Measurements from ENCODE around the gene ELOVL6. TPM values are rescaled to one million over a fixed set of nuclear protein-coding genes. Genes with fewer than 3 reads are reported as not detected.

ELOVL6 gene
- total and polyA plus RNA-seq, 2 experiments from 2014 or later, result 12.8 to 18.1 TPM

DNA sequence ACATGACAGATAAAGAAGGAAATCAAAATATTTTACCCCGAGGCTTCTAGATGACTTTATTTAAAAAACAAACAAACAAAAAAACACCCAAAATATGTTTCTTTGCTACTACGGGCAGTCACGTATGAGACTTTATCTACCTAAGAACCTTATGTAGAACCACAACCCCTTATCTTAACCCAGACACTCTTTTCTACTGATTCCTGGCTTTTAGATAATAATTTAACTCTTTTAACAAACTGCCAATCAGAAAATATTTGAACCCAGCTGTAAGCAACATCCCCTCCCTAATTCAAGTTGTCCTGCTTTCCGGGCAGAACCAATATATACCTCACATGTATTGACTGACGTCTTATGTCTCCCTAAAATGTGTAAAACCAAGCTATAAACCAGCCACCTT lies 15.4 kb downstream of the ELOVL6 start:
- no peaks in the 10 kb centered on the region for H3K4me1 ChIP-seq (ENCODE audit: insufficient read depth)
- TF ChIP-seq EZH2 (IDR thresholded peaks at IDR 0.05; ENCODE audit: borderline replicate concordance) (no peak), EZH2phosphoT487 (IDR thresholded peaks at IDR 0.05; ENCODE audit: low read depth, severe bottlenecking, unreplicated experiment) (no peak)
- TF ChIP-seq, protein P1, sequence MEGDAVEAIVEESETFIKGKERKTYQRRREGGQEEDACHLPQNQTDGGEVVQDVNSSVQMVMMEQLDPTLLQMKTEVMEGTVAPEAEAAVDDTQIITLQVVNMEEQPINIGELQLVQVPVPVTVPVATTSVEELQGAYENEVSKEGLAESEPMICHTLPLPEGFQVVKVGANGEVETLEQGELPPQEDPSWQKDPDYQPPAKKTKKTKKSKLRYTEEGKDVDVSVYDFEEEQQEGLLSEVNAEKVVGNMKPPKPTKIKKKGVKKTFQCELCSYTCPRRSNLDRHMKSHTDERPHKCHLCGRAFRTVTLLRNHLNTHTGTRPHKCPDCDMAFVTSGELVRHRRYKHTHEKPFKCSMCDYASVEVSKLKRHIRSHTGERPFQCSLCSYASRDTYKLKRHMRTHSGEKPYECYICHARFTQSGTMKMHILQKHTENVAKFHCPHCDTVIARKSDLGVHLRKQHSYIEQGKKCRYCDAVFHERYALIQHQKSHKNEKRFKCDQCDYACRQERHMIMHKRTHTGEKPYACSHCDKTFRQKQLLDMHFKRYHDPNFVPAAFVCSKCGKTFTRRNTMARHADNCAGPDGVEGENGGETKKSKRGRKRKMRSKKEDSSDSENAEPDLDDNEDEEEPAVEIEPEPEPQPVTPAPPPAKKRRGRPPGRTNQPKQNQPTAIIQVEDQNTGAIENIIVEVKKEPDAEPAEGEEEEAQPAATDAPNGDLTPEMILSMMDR (IDR thresholded peaks at IDR 0.05; ENCODE audit: poor library complexity), result no peak
- H3K27ac ChIP-seq, result no peak overlapping the region
- H3K4me3 ChIP-seq, result no peak overlapping the region
- no peaks in the 10 kb centered on the region for H3K36me3 ChIP-seq (replicated peaks; ENCODE audit: insufficient read depth, low read depth)
- no peaks in the 10 kb centered on the region for H3K9me3 ChIP-seq (ENCODE audit: low read depth)
- H2AFZ ChIP-seq, result no peak overlapping the region
- H3K79me2 ChIP-seq, result peaks cover 58% of the 10 kb centered on the region
- whole genome bisulfite sequencing (ENCODE audit: low lambda C conversion rate, missing lambda C conversion rate), result 87% methylated on average over 5 of the region's 5 CpGs
- H3K4me2 ChIP-seq, result no peak overlapping the region
- H3K27me3 ChIP-seq, result no peaks in the 10 kb centered on the region
- DNase-seq (ENCODE audit: low spot score), result no peak
- no peaks in the 10 kb centered on the region for H4K20me1 ChIP-seq (ENCODE audit: insufficient read depth, poor library complexity, severe bottlenecking)
- no peaks in the 10 kb centered on the region for H3K9me2 ChIP-seq (replicated peaks; ENCODE audit: insufficient read depth)

DNA sequence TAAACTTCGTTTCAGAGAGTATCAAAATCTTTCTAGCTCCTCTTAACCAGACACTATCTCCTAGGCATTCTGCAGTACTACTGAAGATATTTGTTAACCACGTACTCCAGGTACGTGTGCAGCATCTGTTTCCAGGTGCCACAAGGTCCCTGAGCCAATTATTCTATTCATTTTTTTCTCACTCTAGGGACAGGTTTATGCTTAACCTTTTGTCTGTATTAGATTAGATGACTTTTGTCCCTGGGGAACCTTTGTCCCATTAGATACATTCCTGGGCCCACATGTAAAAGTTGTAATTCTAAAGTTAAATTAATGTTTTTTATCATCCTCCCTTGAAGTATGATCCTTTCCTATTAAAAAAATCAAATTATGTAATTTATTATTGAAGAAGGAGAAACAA lies 16.5 kb downstream of the ELOVL6 start:
- Histone ChIP-seq H3K4me3 (no peak overlapping the region), H3K36me3 (replicated peaks; ENCODE audit: insufficient read depth, low read depth) (no peaks in the 10 kb centered on the region), H2AFZ (no peak overlapping the region), H3K27ac (peak overlapping the region; percentile 12), H3K9me2 (replicated peaks; ENCODE audit: insufficient read depth) (no peaks in the 10 kb centered on the region), H3K4me1 (ENCODE audit: insufficient read depth) (no peaks in the 10 kb centered on the region), H3K4me2 (no peak overlapping the region), H3K27me3 (no peaks in the 10 kb centered on the region), H3K79me2 (peaks cover 64% of the 10 kb centered on the region), H3K9me3 (ENCODE audit: low read depth) (no peaks in the 10 kb centered on the region), H4K20me1 (ENCODE audit: insufficient read depth, poor library complexity, severe bottlenecking) (no peaks in the 10 kb centered on the region)
- 76% methylated on average over 3 of the region's 3 CpGs for WGBS (ENCODE audit: low lambda C conversion rate, missing lambda C conversion rate)
- no peak for TF ChIP-seq EZH2phosphoT487 (IDR thresholded peaks at IDR 0.05; ENCODE audit: low read depth, severe bottlenecking, unreplicated experiment)
- no peak for DNase-seq (ENCODE audit: low spot score)

DNA sequence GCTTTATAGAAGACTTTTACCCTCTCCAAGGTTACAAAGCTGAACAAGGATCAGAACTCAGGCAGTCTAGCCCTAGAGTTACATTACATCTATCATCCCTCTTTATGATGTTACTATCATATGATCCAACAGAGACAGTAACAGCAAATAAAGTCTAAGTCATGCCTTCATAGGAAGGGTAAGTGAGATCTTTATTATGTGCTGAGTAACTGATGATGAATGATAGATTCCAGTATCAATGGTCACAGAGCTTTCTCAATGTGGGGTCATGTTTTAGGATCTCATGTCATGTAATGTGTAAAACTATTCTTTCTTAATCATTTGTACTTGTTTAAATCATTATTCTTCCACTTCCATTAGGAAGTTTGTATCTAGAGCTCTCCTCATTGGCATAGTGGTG lies 22.8 kb downstream of the ELOVL6 start:
- DNase-seq (ENCODE audit: low spot score), result no peak

DNA sequence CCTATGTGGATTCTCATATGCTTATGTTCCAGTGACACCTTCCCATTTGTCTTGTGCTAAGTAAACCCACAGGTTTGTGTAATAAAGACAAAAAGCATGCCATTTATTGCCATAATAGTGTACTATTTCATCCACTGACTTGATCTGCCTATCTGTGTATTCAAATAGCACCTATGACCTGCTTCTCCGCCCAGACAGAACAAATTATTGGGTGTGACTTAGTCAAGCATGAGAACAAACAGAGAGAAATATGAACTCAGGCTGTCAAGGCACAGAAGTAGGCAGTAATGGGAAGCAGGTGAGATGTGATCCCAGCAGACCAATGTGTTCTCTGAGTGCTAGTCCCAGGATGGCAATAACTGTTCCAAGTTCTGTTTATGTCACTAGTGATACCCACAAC lies 25.4 kb downstream of the ELOVL6 start:
- H3K27me3 ChIP-seq, result no peaks in the 10 kb centered on the region
- DNase-seq (ENCODE audit: low spot score), result peak; percentile 34
- H3K79me2 ChIP-seq, result peaks cover 24% of the 10 kb centered on the region
- H3K4me3 ChIP-seq, result no peak overlapping the region
- no peaks in the 10 kb centered on the region for H3K9me2 ChIP-seq (replicated peaks; ENCODE audit: insufficient read depth)
- no peaks in the 10 kb centered on the region for H4K20me1 ChIP-seq (ENCODE audit: insufficient read depth, poor library complexity, severe bottlenecking)
- 47% methylated on average over 1 of the region's 1 CpG for WGBS (ENCODE audit: low lambda C conversion rate, missing lambda C conversion rate)
- TF ChIP-seq, protein P1 (IDR thresholded peaks at IDR 0.05; ENCODE audit: poor library complexity), result no peak
- TF ChIP-seq EZH2 (IDR thresholded peaks at IDR 0.05; ENCODE audit: borderline replicate concordance), result no peak
- TF ChIP-seq EZH2phosphoT487 (IDR thresholded peaks at IDR 0.05; ENCODE audit: low read depth, severe bottlenecking, unreplicated experiment), result no peak
- H3K9me3 ChIP-seq (ENCODE audit: low read depth), result no peaks in the 10 kb centered on the region
- H3K36me3 ChIP-seq (replicated peaks; ENCODE audit: insufficient read depth, low read depth), result no peaks in the 10 kb centered on the region
- peak overlapping the region; percentile 35 for H3K27ac ChIP-seq
- H3K4me2 ChIP-seq, result peak overlapping the region; percentile 27
- no peak overlapping the region for H2AFZ ChIP-seq
- H3K4me1 ChIP-seq (ENCODE audit: insufficient read depth), result peaks cover 23% of the 10 kb centered on the region

More for the DNA sequence above, 22.8 kb downstream of the ELOVL6 start:
- H3K27me3 ChIP-seq, result no peaks in the 10 kb centered on the region
- peaks cover 23% of the 10 kb centered on the region for H3K4me1 ChIP-seq (ENCODE audit: insufficient read depth)
- no peak overlapping the region for H3K27ac ChIP-seq
- H2AFZ ChIP-seq, result no peak overlapping the region
- no peaks in the 10 kb centered on the region for H4K20me1 ChIP-seq (ENCODE audit: insufficient read depth, poor library complexity, severe bottlenecking)
- peaks cover 25% of the 10 kb centered on the region for H3K79me2 ChIP-seq
- no peak for TF ChIP-seq EZH2 (IDR thresholded peaks at IDR 0.05; ENCODE audit: borderline replicate concordance)
- no peak for TF ChIP-seq EZH2phosphoT487 (IDR thresholded peaks at IDR 0.05; ENCODE audit: low read depth, severe bottlenecking, unreplicated experiment)
- TF ChIP-seq, protein P1 (IDR thresholded peaks at IDR 0.05; ENCODE audit: poor library complexity), result no peak
- no peaks in the 10 kb centered on the region for H3K36me3 ChIP-seq (replicated peaks; ENCODE audit: insufficient read depth, low read depth)
- no peak overlapping the region for H3K4me3 ChIP-seq
- no peak overlapping the region for H3K4me2 ChIP-seq
- H3K9me3 ChIP-seq (ENCODE audit: low read depth), result no peaks in the 10 kb centered on the region
- no peaks in the 10 kb centered on the region for H3K9me2 ChIP-seq (replicated peaks; ENCODE audit: insufficient read depth)

Data from hepatocyte (in vitro differentiated cells).